COLO668 (cell line): ENCODE measurements around the gene INTS14.

Experiments
- DNase-seq: peaks from one replicate; lab custom pipeline; 2025; ENCODE audit not compliant: unreplicated experiment; lab: John Stamatoyannopoulos, UW

Gene INTS14

GRCh38 chr15:65533057-65533756 lies 77.7 kb downstream of the INTS14 start:
- no peak for DNase-seq

- no peak for DNase-seq
These were observed 78.2 kb downstream of the INTS14 start for GRCh38 chr15:65532738-65533051.

GRCh38 chr15:65530318-65531111 lies 80.4 kb downstream of the INTS14 start, which contains the start of gene HACD3:
HACD3 (plus strand) TSS chr15:65530463; CDS start chr15:65530632, 169 bp downstream.
- DNase-seq: peak; percentile 93

- DNase-seq: no peak
These were observed 81.1 kb downstream of the INTS14 start for GRCh38 chr15:65529762-65530317.
